HTR-8/SVneo (cell line): ENCODE data around the gene ANO3.
"Not testable (repeated sequence)": the region's sequence is repeated elsewhere in the genome, so short reads cannot be mapped to it uniquely, and the experiment has no call there.

Experiments used
- DNase-seq: peaks from one replicate; pipeline ENCODE4 v3.0.0; 2011; ENCODE audit warnings: low spot score, mixed read lengths; ENCODE audit not compliant: insufficient read length
- FAIRE-seq: peaks from 2 replicates; lab custom pipeline; 2011; peaks lifted over from hg19 to GRCh38; lab: Jason Lieb, UNC

ANO3 gene

DNA sequence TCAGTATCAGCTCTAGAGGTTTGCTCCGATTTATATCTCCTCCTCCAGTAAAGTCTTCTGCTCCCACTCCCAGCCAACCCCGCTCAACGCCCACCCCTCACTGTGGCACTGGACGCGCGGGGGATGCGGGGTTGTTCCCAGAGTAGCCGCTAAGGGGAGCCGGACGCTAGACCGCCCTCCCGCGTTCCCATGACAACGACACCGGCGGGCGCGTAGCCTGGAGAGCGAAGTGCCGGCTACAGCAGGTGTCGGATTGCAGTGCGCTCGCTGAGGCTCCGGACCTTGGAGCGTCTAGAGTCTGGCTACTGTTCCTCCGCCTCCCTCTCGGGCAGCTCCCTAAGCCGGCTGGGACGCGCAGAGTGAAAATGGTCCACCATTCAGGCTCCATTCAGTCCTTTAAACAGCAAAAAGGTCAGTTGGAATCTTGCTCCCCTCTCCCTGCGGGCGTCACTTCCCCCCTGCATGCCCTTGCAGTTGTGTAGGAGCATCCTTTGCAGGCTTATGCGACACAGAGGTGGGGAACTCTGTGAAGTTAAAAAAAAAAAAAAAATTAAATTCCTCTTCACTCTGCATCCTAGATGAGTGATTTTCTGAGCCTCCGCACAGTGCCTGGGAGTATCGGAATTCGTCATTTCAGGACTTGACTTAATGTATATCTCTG is at the start of gene ANO3:
Gene ANO3 (plus strand): TSS at position 220 of the 661 bp plus-strand sequence. CDS start 146 bp downstream, at position 366.
- FAIRE-seq (peak; percentile 51), DNase-seq (peak; percentile 71)

DNA sequence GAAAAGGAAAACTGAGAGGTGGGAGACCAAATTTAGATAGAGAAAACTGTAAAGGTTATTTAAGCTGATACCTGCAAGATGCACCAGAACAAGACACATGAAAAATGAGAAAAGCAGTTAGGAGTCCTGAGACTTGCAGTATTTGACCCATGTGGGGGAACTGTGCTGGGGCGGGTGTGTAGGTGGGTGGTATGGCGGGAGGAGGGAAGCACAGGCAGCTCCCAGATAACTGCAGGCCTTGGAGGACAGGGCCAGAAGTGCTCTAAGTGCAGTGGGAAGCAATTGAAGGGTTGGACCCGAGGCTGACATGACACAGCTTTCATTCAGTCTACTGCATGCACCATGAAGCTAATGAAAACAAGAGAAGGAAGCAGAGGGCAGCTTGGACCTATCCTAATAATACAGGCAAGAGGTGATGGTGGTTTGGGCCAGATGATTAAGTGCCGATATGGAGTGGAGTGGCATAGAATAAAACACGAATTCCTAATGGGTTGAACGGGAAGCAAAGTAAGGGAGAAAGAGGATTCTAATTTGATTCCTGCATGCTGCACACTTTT is 48.0 kb upstream of the ANO3 start:
- FAIRE-seq (no peak), DNase-seq (no peak)

DNA sequence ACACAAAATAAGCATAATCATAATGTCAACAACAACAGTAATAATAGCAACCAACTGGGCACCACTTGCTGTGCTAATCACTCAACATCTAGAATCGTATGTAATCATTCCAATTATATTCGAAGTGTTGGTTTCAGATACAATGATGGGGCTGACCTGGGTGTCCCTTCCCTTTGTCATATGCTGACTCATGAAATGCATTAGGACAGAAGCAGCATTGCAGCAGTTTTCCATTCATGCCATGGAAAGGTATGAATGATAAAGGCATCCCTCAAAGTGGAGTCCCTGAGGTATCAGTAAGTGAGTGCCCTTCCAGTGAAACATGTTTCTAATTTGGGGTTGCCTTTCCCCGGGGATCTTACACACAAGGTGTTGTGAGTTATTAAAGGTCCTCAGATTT is 46.3 kb upstream of the ANO3 start:
- FAIRE-seq, result no peak
- no peak for DNase-seq

DNA sequence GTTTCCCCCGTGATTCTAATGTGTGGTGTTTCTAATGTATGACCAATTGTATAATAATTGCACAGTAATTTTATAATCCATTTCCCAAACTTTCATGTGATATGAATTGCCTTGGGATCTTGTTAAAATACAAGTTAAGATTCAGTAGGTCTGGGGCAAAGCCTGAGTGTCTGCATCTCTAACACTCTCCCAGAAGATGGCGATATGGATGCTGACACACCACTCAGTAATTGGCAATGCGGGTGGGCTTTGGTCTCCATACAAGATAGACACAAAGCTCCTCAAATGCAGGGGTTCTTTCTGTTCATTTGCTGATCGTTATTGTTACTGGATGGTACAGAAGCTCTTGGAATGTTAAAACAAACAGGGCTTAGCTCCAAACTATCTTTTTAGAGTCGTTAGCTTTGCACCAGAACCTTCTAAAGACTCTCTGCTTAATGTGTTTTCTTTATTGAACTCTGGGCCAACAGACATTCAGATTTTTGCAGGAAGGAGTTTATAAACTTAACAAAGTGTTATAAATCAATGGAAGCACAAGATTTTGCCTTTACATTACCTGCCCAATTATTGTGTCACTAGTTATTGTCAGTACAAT is 45.4 kb upstream of the ANO3 start:
- FAIRE-seq (no peak), DNase-seq (peak; percentile 21)

DNA sequence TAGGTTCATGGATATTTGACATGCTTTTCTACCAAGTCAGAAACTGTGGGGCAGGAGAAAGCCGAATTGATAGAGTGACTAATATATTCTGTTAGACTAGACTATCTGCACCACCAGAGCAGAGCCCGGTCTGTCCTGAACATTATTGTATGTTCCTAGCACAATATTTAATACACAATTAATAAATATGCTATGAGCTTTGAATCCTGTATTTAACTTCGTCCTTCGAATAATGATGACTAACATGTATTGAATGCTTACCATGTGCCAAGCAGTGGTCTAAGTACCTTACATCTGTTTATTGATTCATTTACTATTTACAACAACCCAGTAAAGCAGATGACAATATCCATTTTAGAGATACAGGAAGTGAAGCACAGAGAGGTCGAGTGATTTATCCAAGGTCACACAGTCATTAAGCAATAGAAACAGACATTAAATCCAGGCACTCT is 44.8 kb upstream of the ANO3 start:
- no peak for DNase-seq
- no peak for FAIRE-seq

DNA sequence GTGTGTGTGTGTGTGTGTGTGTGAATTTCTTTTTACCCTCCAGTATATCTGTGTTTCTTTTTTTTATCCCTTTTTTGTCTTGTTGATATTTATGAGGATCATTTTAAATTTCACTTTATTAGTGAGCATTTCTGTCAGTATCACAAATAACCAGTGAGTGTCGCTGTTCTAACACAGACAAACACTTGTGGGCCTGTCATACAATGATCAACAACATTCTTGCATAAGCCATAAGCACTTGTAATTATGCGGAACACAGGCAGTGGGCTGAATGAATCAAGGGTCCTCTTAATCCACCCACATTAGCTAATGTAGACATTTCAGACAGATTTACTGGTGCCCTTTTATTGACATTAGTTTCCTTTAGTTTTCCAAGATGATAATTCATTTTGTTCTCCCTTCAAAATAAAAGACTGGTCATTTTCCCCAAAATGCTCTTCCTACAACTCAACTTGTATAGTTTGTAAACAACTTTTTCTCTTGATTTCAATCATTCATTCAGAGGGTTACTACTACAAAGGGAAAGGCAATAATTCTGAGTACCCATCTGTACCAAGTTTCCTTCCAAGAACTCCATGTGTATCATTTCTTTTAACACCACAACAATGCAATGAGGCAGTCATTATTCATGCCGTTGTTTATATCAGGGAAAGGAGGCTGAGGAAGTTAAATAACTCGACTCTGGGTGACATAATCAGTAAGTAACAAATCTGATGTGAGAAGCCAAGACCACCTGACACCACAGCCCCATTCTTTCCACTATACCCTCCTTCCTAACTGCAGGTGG is 34.5 kb upstream of the ANO3 start:
- FAIRE-seq (no peak), DNase-seq (peak; percentile 31)

DNA sequence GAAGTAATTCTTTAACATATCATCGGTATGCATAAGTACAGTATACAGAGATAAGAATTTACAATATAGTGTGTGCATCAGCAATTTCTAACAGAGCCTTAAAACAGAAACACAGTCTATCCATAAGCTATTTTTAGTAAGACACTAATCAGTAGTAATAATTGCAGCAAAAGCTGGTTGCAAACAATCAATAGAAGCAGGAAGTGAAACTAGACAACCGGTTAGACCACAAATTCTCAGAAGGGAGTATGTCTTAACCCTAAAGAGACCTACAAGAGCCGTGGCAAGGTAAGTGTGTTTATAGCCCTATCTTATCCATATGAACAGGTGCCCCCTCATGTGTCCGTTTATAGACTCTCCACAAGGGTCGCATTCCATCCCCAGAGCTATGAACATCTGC is 15.6 kb upstream of the ANO3 start:
- not testable (repeated sequence) for DNase-seq, FAIRE-seq

DNA sequence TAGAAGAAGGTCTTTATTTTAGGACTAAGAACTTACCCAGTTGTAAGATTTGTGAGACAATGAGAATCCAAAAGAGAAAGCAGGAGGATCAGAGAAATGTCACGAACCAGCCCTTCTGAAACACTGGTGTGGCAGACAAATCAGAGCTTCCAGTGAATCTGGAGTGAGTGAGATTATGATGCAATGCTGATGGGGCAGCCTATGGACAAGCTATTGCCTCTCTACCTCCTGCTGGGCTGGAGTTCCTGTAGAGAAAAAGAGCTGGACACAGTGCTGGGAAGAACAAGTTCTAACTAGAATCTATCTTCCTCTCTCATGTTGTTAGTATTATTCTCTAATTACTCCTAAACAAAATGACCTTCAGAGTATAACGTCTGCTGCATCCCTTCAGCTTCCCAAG is 12.0 kb upstream of the ANO3 start:
- FAIRE-seq, result no peak

DNA sequence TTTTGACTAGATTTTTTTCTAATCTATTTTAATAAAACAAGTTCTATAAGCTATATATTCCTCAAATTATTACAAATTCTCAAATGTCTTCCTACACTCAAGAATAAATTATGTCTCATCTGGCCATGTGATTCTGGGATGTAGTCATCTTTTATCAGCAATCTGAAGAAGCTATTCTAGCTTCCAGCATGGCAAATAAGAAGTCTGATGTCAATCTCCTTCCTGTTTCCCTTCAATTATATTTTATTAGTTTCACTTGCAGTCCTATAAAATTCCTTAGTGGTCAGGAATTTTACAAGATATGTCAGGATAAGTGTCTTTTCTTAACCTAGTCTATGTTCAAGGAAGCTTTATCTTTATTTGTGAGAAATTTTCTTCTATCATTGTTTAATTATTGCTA is 10.4 kb upstream of the ANO3 start:
- no peak for FAIRE-seq
- DNase-seq, result no peak

More for the DNA sequence above, 12.0 kb upstream of the ANO3 start:
- no peak for DNase-seq

DNA sequence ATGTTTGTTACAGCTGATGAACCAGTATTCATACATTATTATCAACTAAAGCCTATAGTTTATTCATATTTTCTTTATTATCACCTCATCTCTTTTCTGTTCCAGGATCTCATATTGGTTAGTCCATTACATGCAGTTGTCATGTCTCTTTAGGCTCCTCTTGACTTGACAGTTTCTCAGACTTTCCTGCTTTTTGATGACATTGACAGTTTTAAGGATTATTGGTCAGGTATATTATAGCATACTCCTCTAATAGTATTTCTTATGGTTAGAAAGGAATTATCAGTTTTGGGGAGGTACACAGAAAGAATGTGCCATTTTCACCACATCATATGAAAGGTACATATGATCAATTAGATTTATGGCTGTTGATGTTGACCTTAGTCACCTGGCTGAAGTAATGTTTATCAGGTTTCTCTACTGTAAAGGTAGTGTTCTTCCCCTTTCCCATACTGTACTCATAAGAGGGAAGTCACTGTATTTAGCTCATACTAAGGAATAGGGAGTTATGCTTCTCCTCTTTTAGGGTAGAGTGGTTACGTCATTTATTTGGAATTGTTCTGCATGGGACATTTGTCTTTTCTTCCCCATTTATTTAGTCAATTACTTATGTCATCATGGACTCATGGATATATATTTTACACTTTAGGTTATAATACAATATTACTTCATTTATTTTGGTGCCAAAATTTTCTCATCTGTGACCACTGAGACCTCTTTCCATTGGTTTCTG is 9.4 kb upstream of the ANO3 start:
- FAIRE-seq (no peak), DNase-seq (no peak)

DNA sequence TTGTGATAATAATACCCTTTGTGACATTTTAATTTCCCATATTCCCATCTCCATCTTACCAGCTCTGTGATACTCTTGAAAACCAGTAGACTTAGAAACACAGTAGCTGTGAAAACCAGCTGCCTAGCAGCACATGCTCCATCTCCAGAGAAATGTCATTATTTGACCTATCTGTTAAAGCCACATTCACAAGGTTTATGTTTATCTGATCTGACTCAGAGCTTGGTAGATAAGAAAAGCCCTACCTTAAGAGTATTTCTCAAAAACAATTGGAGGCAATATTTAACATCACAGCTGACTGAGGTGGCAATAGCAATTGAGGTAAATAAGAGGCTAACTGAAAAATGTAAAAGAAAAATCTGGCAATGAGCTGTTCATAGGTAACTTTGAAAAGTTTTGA is 8.1 kb upstream of the ANO3 start:
- DNase-seq (no peak), FAIRE-seq (no peak)

DNA sequence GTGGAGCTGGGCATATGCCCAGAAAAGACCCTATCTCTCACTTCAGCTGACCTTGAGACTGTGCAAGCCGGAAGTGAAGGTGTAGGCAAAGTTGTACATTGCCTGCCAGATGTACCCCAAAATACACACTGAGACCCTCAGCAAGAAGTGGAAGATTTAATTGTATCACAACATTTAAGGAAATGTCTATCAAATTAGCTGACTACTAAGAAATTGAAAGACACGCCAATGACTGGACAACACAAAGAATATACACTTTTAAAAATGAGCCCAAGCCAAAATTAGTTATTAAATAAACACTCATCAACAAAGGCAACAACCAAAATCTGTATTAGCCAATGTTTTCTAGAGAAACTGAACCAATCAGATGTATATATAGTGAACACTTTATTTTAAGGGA is 7.7 kb upstream of the ANO3 start:
- no peak for FAIRE-seq
- no peak for DNase-seq

DNA sequence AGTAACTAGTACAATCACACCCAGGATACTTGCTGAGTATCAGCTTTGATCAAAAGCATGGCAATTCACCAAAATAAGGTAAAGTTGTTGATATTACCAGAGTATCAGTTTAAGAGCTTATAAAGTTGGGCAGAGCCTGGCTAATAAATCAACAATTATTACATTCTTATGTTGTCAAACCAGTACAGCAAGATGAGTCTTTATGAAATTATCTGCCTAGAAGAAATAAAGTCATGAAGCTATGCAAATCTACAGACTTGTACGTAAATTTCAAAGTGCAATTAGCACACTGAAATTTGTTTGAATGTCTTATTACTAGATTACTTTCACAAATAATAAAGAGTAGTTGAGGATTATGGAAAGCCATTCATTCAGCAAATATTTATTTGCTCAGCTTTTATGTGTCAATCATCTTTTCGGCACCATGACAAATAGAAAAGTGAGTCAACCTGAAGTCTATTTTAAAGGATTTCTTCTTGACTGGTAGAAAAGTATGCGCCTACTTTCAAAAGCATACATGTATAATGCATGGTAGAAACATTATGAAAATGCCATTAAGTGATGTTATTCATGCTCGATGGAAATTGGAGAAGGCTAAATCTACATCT is 5.0 kb upstream of the ANO3 start:
- no peak for FAIRE-seq
- no peak for DNase-seq

DNA sequence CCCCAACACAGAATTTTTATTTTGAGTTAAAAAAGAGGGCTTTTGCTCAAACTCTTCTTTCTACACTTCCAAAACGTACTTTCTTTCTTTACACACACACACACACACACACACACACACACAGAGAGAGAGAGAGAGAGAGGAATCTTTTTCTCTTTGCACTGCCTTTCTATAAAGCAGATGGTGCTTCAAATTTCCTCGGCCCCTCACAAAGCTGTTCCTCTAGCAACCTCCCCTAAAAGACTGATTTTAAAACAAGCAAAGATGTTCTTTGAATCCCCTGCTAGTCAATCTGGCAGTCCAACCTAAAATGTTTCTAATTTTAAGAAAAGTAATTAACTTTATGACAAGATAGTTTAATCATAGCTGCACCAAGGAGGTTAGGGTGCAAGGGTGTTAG is 2.7 kb upstream of the ANO3 start:
- no peak for DNase-seq
- no peak for FAIRE-seq

DNA sequence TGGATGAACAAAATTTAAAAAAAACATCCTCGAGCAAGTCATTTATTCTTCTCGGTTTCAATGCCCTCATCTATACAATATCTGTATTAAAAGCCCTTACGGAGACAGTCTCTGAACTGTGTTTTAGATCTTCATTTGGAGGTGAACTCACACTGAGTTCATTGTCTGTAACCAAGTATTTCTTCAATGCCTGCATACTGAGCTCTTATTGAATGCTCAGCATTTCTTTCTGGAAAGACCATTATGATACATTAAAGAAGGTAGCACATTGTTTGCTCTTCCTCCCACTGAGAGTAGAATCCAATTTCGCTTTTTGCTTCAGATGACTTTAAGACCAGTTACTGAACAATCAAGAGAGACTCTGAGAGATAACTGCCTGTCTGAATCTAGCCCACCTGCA is 1.7 kb upstream of the ANO3 start:
- DNase-seq, result no peak
- FAIRE-seq, result no peak

DNA sequence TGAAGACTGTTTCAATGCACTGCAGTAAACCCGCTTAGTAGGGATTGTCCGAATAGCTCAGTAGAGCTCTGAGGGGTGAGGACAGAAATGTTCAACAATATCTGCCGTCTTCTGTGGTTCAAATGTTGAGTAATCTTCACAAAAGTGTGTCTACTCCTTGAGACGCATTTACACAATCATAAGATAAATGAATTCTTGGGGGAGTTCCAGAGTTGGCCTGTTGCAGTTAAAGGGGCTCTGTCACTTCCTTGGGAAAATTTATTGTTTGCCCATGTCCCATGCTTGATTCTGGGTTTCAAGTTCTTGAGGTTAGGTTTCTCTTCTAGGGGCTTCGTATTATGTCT is 614 bp downstream of the ANO3 start:
- no peak for DNase-seq
- FAIRE-seq, result no peak

DNA sequence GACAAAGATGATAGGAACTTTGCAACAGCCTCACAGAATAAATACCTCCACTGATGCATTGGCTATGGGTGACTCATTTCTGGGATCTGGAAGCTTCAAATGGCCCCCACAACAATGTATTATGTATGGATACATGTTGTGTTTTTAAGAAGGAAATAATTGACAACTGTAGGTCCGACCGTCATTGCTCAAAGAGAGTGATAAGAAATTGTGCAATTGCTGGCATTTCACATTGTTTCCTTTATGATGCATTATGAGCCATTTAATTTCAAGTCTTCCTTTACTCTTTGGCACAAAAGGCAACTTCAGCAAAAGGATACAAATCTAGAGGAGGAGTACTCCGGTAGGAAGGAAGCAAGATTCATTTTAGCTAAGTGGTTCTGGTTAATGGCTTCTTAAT is 2.0 kb downstream of the ANO3 start:
- FAIRE-seq (no peak), DNase-seq (no peak)

DNA sequence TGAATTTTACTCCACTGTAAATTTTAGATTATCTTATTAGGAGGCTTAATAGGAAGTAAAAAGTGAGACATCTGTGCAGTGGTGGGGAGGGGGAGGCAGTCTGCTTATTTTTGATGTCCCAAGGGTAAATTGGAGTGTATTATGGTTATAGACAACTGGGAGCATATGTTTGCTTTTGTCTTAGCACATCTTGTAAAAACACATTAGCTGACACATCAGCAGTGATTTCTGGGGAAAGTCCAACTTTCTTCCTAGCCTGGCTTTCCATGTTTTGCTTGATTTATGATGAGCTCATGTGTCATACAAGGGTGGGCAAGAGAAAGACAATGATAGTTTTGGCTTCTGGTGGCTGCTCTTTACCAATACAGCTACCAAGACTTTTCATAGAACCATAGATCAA is 4.0 kb downstream of the ANO3 start:
- no peak for FAIRE-seq
- DNase-seq, result no peak

DNA sequence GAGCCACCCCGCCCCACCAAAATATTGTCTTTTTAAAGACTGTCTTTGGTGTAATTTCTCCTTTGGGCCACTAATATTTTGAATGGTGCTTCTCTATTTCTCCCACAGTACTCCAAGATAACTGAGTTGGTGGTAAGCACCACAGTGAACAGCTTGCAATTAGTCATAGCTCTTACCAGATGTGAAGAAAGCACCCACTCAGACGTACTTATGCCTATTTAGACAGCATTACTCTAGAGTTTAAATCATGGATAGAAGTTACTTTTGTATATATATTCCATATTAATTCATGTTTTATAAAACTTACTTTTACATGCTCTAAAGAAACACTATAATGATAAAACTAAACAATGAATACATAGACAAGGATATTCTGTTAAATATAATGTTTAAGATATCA is 12.7 kb downstream of the ANO3 start:
- FAIRE-seq (no peak), DNase-seq (no peak)

DNA sequence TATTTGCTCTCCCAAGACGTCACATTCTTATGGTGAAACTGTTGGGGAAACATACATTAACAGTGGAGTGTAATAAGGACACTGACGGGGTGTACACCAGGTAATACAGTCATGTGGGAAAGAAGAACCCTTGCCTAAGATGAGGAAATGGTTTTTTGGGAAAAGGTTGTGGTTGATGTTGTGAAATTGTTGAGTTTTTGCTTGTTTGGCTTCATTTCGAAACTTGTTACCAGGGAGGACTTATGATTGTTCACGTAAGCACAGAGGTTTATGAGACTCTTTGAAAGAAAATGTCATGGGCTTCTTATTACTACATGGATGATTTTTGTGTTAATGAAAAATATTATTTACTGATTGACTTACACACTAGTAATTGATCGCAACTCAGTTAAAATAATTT is 16.8 kb downstream of the ANO3 start:
- no peak for FAIRE-seq
- no peak for DNase-seq
